Measurements from ENCODE around the gene GPR61.

Gene GPR61

DNA sequence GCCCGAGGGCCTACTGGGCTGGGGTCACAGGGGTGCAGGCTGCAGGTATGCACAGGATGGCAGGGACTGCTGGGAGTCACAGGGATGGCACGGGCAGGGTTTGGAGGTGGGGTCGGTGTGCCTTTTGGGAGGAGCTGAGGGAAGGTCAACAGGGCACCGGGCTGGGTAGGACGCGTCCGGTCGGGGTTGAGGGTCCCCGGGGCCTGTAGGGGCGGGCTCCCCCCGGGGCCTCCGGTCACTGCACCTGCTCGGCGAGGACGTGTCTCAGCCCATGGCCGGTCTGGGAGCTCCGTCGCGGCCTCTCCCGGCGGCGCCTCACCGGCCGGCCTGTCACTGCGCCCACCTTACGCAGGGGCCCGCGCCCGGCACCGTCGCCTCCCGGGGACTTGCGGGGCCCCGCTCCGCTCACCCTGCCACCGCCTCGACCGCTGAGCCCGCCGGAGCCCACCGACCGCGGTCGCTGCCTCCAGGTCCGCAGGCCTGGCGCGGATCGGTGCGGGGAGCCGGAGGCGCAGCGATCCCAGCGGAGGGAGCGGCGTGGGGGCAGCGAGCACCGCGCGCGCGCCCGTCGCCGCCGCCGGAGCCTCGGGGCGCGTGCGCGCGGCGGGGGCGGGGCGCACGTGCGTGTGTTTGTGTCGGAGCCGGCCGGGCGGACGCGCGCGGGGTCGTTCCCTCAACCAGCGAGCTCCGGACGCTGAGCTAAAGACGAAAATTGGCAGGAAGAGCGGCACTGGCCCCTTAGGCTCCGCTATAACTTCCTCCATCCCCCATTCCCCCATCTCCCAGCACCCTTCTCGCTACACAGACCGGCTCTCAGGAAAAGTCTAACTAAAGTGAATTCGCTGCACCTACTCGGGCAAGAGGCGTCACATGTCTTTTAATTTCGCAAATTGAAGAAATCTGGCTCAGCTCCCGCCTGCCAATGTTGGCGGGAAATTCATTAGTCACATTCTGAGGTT is 30.2 kb upstream of the GPR61 start, which contains the start of gene AMIGO1:
AMIGO1 (minus strand) TSS at position 552 of the 959 bp plus-strand sequence. CDS start 815 bp downstream, outside the sequence.
- DNase-seq (ENCODE audit: low read depth in 2 of 2): peak; percentile 50 to 58

- no peak for DNase-seq (ENCODE audit: low read depth in 2 of 2)
Observed at GRCh38 chr1:109513110-109513710, 26.5 kb upstream of the GPR61 start.

- DNase-seq (ENCODE audit: low read depth in 2 of 2): no peak
Observed at GRCh38 chr1:109514846-109515245, 24.8 kb upstream of the GPR61 start.

DNA sequence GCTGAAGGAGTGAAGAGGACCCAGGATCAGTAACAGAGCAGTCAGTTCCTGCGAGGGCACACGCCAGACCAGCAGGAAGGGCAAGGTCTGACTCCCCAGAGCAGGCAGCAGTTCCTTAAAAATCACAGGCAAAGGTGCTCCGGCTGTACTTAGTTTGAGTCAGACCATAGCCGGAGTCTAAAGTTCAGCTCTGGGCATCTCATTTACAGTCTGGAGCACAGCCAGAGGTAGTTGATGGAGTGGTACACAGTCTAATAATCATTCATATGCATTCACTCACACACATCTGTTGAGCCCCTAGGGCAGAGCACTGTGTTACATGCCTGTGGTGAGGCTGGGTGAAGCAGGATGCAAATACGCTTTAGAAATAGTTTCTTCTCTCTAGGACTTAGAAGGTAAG is 22.8 kb upstream of the GPR61 start:
- DNase-seq (ENCODE audit: low read depth in 2 of 2): no peak

GRCh38 chr1:109517337-109517736 is 22.3 kb upstream of the GPR61 start:
- DNase-seq (ENCODE audit: low read depth in 2 of 2): no peak

DNA sequence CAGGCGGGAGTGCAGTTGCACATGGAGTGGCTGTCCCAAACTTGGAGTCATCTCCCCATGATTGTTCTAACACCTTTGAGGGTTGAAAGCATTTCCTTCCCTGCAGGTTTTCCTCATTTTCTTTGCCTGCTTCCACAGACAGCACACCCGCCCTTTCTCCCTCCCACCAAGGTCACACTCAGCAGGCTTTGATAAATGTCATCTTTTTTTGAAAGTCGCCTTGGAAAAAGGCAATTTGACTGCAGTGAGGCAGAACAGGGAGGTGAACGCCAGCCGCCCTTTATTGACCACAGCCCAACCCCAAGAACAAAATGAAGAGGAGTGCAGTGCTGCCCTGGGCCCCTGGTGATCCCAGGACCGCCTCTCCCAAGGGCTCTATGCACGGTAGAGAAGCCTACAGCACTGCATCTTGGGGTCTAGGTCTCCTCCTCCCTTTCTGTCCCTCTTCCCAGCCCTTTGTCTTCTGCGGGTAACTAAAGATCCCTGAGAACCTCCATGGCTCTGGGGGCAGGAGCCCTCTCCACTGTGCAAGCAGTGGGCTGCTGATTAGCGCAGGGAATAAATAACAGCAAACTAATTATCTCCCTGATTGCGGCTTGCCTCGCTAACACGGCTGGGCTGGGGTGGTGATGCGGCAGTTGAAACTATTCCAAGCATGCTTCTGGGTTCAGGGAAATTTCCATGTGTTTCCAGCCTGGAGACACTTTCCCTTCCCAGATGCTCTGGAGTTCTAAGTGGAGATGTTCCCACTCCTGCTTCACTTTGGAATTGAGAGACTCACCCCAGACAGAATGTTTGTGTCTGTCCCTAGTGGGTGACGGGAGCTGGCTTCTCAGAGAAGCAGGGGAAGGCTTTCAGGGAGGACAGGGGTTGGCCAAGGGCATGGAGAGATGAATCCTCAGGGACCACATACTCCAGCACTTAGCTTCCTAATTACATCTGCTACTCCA is 18.4 kb upstream of the GPR61 start:
- no peak for DNase-seq (ENCODE audit: low read depth in 2 of 2)

DNA sequence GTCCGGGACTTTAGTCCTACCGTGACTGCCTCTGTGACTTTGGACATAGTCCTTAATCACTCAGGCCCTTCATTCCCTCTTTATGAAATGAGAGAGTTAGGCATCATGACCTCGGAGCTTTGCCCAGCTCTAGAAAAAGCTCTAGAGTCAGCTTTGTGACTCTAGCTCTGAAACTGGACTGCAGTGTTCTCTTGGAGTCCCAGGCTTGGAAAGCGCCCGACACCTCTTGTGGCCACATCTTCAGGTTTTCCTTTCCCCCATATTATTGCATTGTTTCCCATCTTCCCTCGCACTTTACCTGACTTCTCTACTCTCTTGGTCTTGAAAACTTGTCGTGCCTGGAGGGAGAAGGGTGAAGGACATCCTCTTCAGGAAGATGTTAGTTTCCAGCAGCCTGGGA is 17.6 kb upstream of the GPR61 start:
- no peak for DNase-seq (ENCODE audit: low read depth in 2 of 2)

DNA sequence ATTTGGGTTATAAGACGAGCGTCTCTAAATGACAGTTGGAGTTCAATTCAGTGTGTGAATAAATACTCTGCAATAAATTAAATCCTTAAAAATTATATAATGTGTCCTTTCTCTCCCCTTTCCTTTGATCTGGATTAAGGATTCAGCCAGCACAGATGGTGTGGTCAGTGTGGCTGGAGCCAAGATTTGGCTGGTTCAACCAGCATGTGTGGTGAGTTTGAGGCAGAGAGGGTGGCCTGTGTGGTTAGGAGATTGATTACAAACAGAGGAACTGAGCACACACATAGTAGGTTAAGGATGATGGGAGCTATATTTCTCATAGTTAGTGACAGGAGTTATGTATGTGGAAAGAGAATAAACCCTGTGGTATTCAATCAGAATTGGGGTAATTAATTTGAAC is 16.0 kb upstream of the GPR61 start:
- DNase-seq (ENCODE audit: low read depth in 2 of 2): no peak

GRCh38 chr1:109527098-109527811 is 12.4 kb upstream of the GPR61 start:
- DNase-seq (ENCODE audit: low read depth in 2 of 2): no peak

DNA sequence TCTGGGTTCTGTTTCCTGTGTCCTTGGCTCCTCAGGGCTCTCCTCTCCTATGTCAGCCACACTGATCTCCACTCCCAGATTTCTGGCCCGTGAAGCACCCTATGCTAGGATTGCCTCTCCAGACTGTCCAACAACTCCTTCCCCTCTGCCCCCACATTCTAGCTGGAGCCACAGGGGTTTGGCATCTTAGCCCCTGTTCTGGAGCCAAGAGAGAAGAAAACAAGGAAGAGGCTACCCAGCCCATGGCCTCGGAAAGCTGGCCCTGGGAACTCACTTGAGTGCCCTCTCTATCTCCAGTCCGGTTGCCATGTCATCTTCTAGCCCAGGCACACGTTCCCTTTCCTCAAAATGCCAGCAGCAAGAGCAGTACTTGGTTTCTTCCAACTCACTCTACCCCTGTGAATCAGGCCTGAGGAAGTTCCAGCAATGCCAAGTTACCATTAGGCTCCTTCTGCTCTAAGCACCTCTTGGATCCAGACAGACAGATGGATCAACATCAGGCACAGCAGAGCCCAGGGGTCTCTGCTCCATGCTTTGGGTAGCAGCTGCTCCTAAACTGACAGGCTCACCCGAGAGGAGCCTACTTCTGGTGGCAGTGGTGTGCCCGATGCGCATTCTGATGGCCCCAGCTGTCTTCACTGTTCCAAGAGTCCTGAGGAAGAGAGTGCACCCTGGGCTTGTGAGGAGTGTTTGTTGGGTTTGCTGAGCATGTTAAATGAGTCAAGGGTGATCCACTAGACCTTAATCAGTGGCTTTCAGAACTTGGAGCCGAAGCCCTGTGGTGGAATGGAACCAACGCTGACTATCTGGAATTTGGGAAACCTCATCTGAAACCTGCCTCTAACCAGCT is 11.6 kb upstream of the GPR61 start:
- no peak for DNase-seq (ENCODE audit: low read depth in 2 of 2)

- DNase-seq (ENCODE audit: low read depth in 2 of 2): no peak
Observed at GRCh38 chr1:109528712-109529111, 11.0 kb upstream of the GPR61 start.

GRCh38 chr1:109529881-109530456 is 9.7 kb upstream of the GPR61 start:
- DNase-seq (ENCODE audit: low read depth in 2 of 2): no peak

DNA sequence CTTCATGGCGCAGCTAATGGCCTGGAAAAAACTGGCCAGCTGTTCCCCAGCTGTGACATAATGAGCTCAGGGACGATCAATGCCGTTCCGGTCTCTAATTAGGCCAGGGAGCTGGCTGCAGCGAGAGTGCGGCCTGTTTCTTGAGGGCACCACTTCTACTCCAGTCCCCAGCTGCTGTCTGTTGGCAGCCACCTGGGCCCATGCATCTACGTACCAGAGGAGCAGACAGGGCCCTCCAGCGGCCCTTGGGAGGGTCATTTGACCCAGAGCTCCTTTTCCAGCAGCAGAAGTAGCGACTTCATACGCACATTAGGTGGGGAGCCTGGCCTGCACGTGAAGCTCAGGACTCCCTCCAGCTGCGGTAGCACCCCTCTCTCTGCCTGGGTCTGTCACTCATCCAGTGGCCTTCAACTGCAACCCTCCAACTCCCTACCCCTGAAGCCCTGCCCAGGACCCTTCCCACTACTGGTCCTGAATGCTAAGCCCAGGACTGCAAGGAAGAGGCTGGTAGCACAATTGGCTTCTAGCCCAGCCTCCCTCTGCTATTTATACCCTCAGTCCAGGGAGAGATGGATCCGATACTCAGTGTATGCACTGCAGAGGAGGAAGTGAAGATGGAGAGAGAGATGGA is 9.1 kb upstream of the GPR61 start:
- no peak for DNase-seq (ENCODE audit: low read depth in 2 of 2)

GRCh38 chr1:109531380-109531779 is 8.3 kb upstream of the GPR61 start:
- DNase-seq (ENCODE audit: low read depth in 2 of 2): no peak

GRCh38 chr1:109531826-109532364 is 7.8 kb upstream of the GPR61 start:
- DNase-seq (ENCODE audit: low read depth in 2 of 2): no peak

DNA sequence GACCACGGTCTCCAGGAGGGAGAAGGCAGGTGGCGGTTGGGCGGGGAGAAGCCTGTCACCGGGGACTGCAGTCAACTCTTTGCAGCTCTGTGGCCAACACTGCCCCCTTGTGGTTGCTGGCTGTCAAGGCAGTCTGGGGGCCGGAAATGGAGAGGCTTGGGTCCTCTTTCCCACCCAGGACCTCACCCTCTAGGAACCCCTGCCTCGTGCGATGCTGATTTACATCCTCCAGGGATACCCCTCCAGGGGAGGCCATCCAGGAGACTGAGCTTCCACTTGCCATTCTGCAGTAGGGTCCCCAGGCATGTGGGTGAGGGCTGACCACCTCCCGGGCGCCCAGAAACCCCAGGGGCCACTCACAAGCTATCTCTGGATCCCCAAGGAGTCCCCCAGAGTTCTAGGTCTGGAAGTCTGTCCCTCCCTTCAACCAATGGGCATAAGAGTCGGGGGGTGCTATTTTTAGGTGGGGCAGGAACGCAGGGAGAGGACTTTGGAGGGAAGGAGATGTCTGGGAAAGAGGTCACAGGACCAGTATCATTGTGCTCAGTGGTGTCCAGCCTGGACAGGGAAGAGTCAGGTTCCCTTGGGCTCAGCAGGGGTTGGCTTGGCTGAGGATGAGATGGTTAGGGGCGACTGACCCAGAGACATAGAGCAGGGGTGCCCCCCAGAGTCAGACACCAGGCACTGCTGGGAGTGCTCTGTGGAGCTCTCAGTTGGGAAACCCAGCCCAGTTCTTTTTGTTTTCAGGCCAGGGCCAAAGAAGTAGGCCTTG is 7.1 kb upstream of the GPR61 start:
- peak; percentile 90 to 93 for DNase-seq (ENCODE audit: low read depth in 2 of 2)

DNA sequence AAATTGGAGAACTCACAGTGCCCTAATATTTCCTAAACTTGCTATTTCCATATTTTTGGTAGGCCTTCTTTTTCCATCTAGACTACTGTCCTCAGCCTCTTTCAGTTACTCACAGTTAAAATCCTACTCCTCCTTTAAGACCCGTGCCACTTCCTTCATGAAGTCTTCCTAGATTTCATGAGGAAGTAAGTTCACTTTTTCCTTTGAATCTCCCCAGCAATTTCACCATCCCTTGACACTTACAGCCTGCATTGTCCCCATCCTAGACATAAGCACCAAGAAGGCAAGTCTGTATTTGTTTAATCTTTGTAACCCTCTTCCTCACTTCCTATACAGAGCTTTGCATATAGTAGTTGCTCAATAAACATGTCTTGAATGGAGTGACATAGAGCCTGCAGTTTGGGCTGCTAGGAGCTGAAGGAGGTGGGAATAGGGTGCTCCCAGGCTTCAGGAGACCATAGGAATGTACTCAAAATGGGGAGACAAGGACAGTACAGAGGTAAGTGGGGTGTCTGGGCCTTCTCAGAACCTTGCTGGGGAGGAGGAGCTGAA is 5.3 kb upstream of the GPR61 start:
- DNase-seq (ENCODE audit: low read depth in 2 of 2): no peak

- DNase-seq (ENCODE audit: low read depth in 2 of 2): no peak
Observed at GRCh38 chr1:109535481-109535880, 4.2 kb upstream of the GPR61 start.
